HepG2 (cell line): ENCODE measurements around the gene AKAP1. TPM values are rescaled to one million over a fixed set of nuclear protein-coding genes. Genes with fewer than 3 reads are reported as not detected.

Experiments used
- ATAD3A ChIP-seq: sonication (generic); formaldehyde crosslinking; IDR thresholded peaks from 2 replicates; pipeline ENCODE4 v1.4.0; 2020; ENCODE audit warnings: missing genetic modification reagents
- BRD4 ChIP-seq: sonication (generic); formaldehyde crosslinking; IDR thresholded peaks from 2 replicates; pipeline ENCODE4 v1.4.0; 2020; ENCODE audit warnings: missing genetic modification reagents
- HINFP ChIP-seq: sonication (generic); formaldehyde crosslinking; IDR thresholded peaks from 2 replicates; pipeline ENCODE4 v1.4.0; 2020; ENCODE audit warnings: low read depth, mild to moderate bottlenecking, missing genetic modification reagents
- HOMEZ ChIP-seq: IDR thresholded peaks from 2 replicates; pipeline ENCODE4 v1.6.1; 2016; ENCODE audit warnings: low read depth
- KDM5B ChIP-seq: sonication (generic); formaldehyde crosslinking; IDR thresholded peaks from 2 replicates; pipeline ENCODE4 v1.4.0; 2020; ENCODE audit warnings: missing genetic modification reagents, mild to moderate bottlenecking, borderline replicate concordance
- MED13 ChIP-seq: sonication (generic); formaldehyde crosslinking; IDR thresholded peaks from 2 replicates; pipeline ENCODE4 v1.5.0; 2020; ENCODE audit warnings: missing genetic modification reagents
- MIER2 ChIP-seq: IDR thresholded peaks from 2 replicates; pipeline ENCODE4 v1.6.1; 2016; ENCODE audit warnings: missing biosample characterization, missing genetic modification reagents
- MZF1 ChIP-seq: sonication (generic); formaldehyde crosslinking; IDR thresholded peaks from 2 replicates; pipeline ENCODE4 v1.8.1; 2023; ENCODE audit warnings: mild to moderate bottlenecking, missing genetic modification reagents, borderline replicate concordance
- TCF12 ChIP-seq, 2 experiments: fragments of 450-650 bp in 1 of 2; sonication (generic) in 1 of 2; formaldehyde crosslinking in 1 of 2; IDR thresholded peaks; 2 replicates each; pipeline versions ENCODE4 v1.6.1 to v1.8.0; 2017 to 2022; ENCODE audit warnings: antibody characterized with exemption in 1 of 2, mild to moderate bottlenecking in 1 of 2, missing genetic modification reagents in 1 of 2, moderate library complexity in 1 of 2
- TEAD2 ChIP-seq: sonication (generic); formaldehyde crosslinking; IDR thresholded peaks from 2 replicates; pipeline ENCODE4 v1.9.0; 2021; ENCODE audit warnings: missing genetic modification reagents
- TERF1 ChIP-seq: sonication (generic); formaldehyde crosslinking; IDR thresholded peaks from 2 replicates; pipeline ENCODE4 v1.8.0; 2022; ENCODE audit warnings: mild to moderate bottlenecking, missing genetic modification reagents, moderate library complexity
- ZNF160 ChIP-seq: sonication (generic); formaldehyde crosslinking; IDR thresholded peaks from 2 replicates; pipeline ENCODE4 v1.8.0; 2022; ENCODE audit warnings: mild to moderate bottlenecking, inconsistent platforms, missing genetic modification reagents
- ZNF234 ChIP-seq: sonication (generic); formaldehyde crosslinking; conservative IDR thresholded peaks from 2 replicates; pipeline ENCODE4 v1.5.1; 2020; ENCODE audit warnings: mild to moderate bottlenecking, missing genetic modification reagents
- ZNF251 ChIP-seq: sonication (generic); formaldehyde crosslinking; IDR thresholded peaks from 2 replicates; pipeline ENCODE4 v1.9.0; 2021; ENCODE audit warnings: mild to moderate bottlenecking, missing genetic modification reagents
- ZNF513 ChIP-seq: sonication (generic); formaldehyde crosslinking; conservative IDR thresholded peaks from 2 replicates; pipeline ENCODE4 v1.5.0; 2020; ENCODE audit warnings: missing genetic modification reagents
- ZNF556 ChIP-seq: sonication (generic); formaldehyde crosslinking; IDR thresholded peaks from 2 replicates; pipeline ENCODE4 v1.4.0; 2020; ENCODE audit warnings: mild to moderate bottlenecking, missing genetic modification reagents, borderline replicate concordance
- ZNF562 ChIP-seq: sonication (generic); formaldehyde crosslinking; IDR thresholded peaks from 2 replicates; pipeline ENCODE4 v1.8.0; 2022; ENCODE audit warnings: missing genetic modification reagents, borderline replicate concordance
- polyA plus RNA-seq, 8 experiments: library from polyadenylated mRNA; depleted of rRNA in 3 of 8; stranded (reverse) in 7 of 8; unstranded in 1 of 8; fragments of >200 nt; fragmentation: Illumina TruSeq in 4 of 8; extraction: Trizol in 4 of 8; gene quantifications; 2 replicates each; pipeline versions ENCODE4 v1.2.1 to v1.2.3, GENCODE V29; 2011 to 2016; ENCODE audit warnings: low read depth in 4 of 8, missing spikeins in 1 of 8, mixed read lengths in 1 of 8; ENCODE audit not compliant: insufficient read depth in 1 of 8
- total RNA-seq, 5 experiments: library from RNA; depleted of rRNA; stranded (reverse); fragments of >200 nt; fragmentation: Illumina TruSeq; extraction: Trizol; gene quantifications; 2 replicates each; pipeline ENCODE4 v1.2.3, GENCODE V29; 2016; ENCODE audit warnings: low read depth in 1 of 5
- TF ChIP-seq, protein P1 (sequence below), 2 experiments: sonication (generic) in 1 of 2; formaldehyde crosslinking in 1 of 2; IDR thresholded peaks; 2 replicates each; pipeline versions ENCODE4 v1.5.1 to v1.6.1; 2011 to 2020; ENCODE audit warnings: borderline replicate concordance in 1 of 2, low read depth in 1 of 2, low read length in 1 of 2, mild to moderate bottlenecking in 1 of 2, missing genetic modification reagents in 1 of 2, moderate library complexity in 1 of 2

AKAP1 gene
- total and polyA plus RNA-seq, 2 of the 13 experiments (the other 11 are each of a cell fraction or from before 2014, with no cell fraction given): 101 to 131 TPM

DNA sequence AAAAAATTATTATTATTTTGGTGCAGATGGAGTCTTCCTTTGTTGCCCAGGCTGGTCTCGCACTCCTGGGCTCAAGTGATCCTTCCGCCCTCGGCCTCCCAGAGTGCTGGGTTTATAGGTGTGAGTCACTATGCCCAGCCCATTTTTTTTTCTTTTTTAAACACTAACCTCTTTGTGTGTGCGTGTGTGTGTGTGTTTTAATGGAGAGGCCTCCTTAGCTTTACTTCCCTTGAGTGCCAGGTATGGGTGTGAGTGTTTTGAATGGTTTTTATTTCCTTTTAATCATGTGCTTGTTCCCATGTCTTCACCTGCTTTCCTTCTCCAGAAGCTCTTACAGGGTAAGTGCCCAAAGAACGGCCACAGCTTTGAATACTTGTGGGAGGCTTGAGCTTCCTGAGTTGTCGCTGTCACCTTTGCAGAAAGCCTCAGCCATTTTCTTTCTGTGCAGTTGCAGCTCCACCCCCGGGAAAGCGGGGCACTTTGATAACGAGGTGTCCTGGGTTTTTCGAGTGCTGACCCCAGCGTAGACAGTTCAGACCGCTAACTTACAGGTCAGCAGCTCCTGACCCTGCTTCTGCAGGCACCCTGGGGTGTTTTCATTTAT lies 22.6 kb downstream of the AKAP1 start (continued):
- no peak for TF ChIP-seq ZNF513 (CRISPR knock-in tag)
- no peak for TF ChIP-seq ATAD3A (CRISPR knock-in tag)
- TF ChIP-seq HINFP: no peak
- no peak for TF ChIP-seq MIER2
- TF ChIP-seq TCF12 (IDR thresholded peaks at IDR 0.05): no peak
- TF ChIP-seq TCF12 (CRISPR knock-in tag; IDR thresholded peaks at IDR 0.05): no peak
- TF ChIP-seq ZNF556 (CRISPR knock-in tag): no peak
- TF ChIP-seq HOMEZ (CRISPR knock-in tag): peak; percentile 65; the same call in 1 of the 2 replicates
- TF ChIP-seq, protein P1, sequence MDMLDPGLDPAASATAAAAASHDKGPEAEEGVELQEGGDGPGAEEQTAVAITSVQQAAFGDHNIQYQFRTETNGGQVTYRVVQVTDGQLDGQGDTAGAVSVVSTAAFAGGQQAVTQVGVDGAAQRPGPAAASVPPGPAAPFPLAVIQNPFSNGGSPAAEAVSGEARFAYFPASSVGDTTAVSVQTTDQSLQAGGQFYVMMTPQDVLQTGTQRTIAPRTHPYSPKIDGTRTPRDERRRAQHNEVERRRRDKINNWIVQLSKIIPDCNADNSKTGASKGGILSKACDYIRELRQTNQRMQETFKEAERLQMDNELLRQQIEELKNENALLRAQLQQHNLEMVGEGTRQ (IDR thresholded peaks at IDR 0.05; ENCODE audit: low read depth, low read length): no peak
- TF ChIP-seq, protein P1 (CRISPR knock-in tag; IDR thresholded peaks at IDR 0.05; ENCODE audit: borderline replicate concordance): no peak
- no peak for TF ChIP-seq TEAD2 (CRISPR knock-in tag)
- TF ChIP-seq ZNF160: no peak
- TF ChIP-seq ZNF234: no peak
- no peak for TF ChIP-seq ZNF251
- TF ChIP-seq BRD4 (CRISPR knock-in tag): no peak
- TF ChIP-seq MED13 (CRISPR knock-in tag): no peak
- no peak for TF ChIP-seq MZF1 (CRISPR knock-in tag)
- no peak for TF ChIP-seq TERF1 (CRISPR knock-in tag)
- no peak for TF ChIP-seq ZNF562 (CRISPR knock-in tag)
- TF ChIP-seq KDM5B (CRISPR knock-in tag): no peak
